HepG2 (cell line): ENCODE data around the gene LEMD1. TPM values are rescaled to one million over a fixed set of nuclear protein-coding genes. Genes with fewer than 3 reads are reported as not detected.

Experiments used
- ATAC-seq: fragments of 200-7000 bp; cut with Tn5 transposase; 3 replicates; pipeline ENCODE4 v1.9.1; 2020; ENCODE audit warnings: mild to moderate bottlenecking, moderate library complexity
- BruUV-seq: library from RNA; stranded (reverse); fragments of 400-500 nt; replicated peaks from 2 replicates; lab custom pipeline; 2021; lab: Mats Ljungman, UMichigan
- CTCF ChIA-PET: fragments of 300-600 bp; formaldehyde crosslinking; extraction: SDS; loops from one replicate; lab custom pipeline; 2021; ENCODE audit warnings: low total read pairs, inconsistent platforms, low intra/inter-chr PET ratio; lab: Yijun Ruan, JAX
- POLR2A ChIA-PET: fragments of 350-600 bp; sonication (Branson Sonifier 250); formaldehyde crosslinking; loops from one replicate; lab custom pipeline; 2020; ENCODE audit warnings: antibody characterized with exemption, inconsistent platforms; lab: Yijun Ruan, JAX
- DNase-seq: peaks from one replicate; pipeline ENCODE4 v3.0.0-alpha.2; 2015; ENCODE audit warnings: low spot score
- FAIRE-seq: peaks from 3 replicates; lab custom pipeline; 2011; peaks lifted over from hg19 to GRCh38; lab: Jason Lieb, UNC
- H2AFZ ChIP-seq: one replicate; pipeline ENCODE4 v1.6.1; 2011; ENCODE audit warnings: low read length, inconsistent platforms
- H3K27ac ChIP-seq: fragments of 300-600 bp; 3 replicates; pipeline ENCODE4 v1.8.0; 2011; ENCODE audit warnings: mixed run types, mild to moderate bottlenecking, mixed read lengths, low read length, inconsistent platforms; ENCODE audit not compliant: insufficient read depth; ENCODE audit errors: extremely low read length
- H3K27me3 ChIP-seq, 2 experiments: fragments of 200-600 bp in 1 of 2; 2 replicates in 1 of 2; 3 replicates in 1 of 2; pipeline versions ENCODE4 v1.6.0 to v1.8.0; 2011; ENCODE audit warnings: low read length in 2 of 2, mild to moderate bottlenecking in 2 of 2, moderate library complexity in 2 of 2, inconsistent platforms in 1 of 2; ENCODE audit not compliant: insufficient read depth in 2 of 2, control insufficient read depth in 1 of 2
- H3K36me3 ChIP-seq, 2 experiments: fragments of 200-600 bp in 1 of 2; replicated peaks in 1 of 2; 2 replicates in 1 of 2; 3 replicates in 1 of 2; pipeline versions ENCODE4 v1.5.1 to v1.8.0; 2011; ENCODE audit warnings: low read length in 2 of 2, inconsistent platforms in 1 of 2; ENCODE audit not compliant: insufficient read depth in 2 of 2, control insufficient read depth in 1 of 2
- H3K4me1 ChIP-seq: 2 replicates; pipeline ENCODE4 v1.5.1; 2012; ENCODE audit warnings: low read length, inconsistent platforms; ENCODE audit not compliant: insufficient read depth
- H3K4me2 ChIP-seq: 2 replicates; pipeline ENCODE4 v1.6.0; 2011; ENCODE audit warnings: low read depth, low read length, inconsistent platforms
- H3K4me3 ChIP-seq, 3 experiments: fragments of 200-600 bp in 1 of 3; sonication (generic), shearing (Covaris generic) in 1 of 3; replicated peaks in 1 of 3; 2 replicates each; pipeline ENCODE4 v1.5.1; 2011 to 2016; ENCODE audit warnings: low read length in 3 of 3, inconsistent platforms in 2 of 3, low read depth in 2 of 3, mild to moderate bottlenecking in 2 of 3, control low read depth in 1 of 3, mixed read lengths in 1 of 3; ENCODE audit not compliant: insufficient read depth in 1 of 3
- H3K79me2 ChIP-seq: one replicate; pipeline ENCODE4 v1.6.1; 2011; ENCODE audit warnings: low read length, inconsistent platforms; ENCODE audit not compliant: insufficient read depth
- H3K9ac ChIP-seq: 2 replicates; pipeline ENCODE4 v1.6.0; 2011; ENCODE audit warnings: mild to moderate bottlenecking, low read depth, low read length, inconsistent platforms; ENCODE audit not compliant: insufficient read depth
- H3K9me3 ChIP-seq: 2 replicates; pipeline ENCODE4 v1.5.1; 2012; ENCODE audit warnings: mild to moderate bottlenecking, low read length
- H4K20me1 ChIP-seq: 2 replicates; pipeline ENCODE4 v1.6.0; 2011; ENCODE audit warnings: inconsistent platforms, mild to moderate bottlenecking, low read length, moderate library complexity; ENCODE audit not compliant: insufficient read depth
- HOXA3 ChIP-seq: sonication (generic); formaldehyde crosslinking; IDR thresholded peaks from 2 replicates; pipeline ENCODE4 v1.5.0; 2020; ENCODE audit warnings: missing genetic modification reagents
- KDM4B ChIP-seq: sonication (generic); formaldehyde crosslinking; IDR thresholded peaks from 2 replicates; pipeline ENCODE4 v1.4.0; 2020; ENCODE audit warnings: missing genetic modification reagents
- MEF2D ChIP-seq: sonication (generic); formaldehyde crosslinking; IDR thresholded peaks from 2 replicates; pipeline ENCODE4 v1.5.1; 2020; ENCODE audit warnings: mild to moderate bottlenecking, missing genetic modification reagents
- MTA1 ChIP-seq: sonication (generic); formaldehyde crosslinking; IDR thresholded peaks from 2 replicates; pipeline ENCODE4 v1.4.0; 2020; ENCODE audit warnings: missing genetic modification reagents, mild to moderate bottlenecking, borderline replicate concordance
- ZNF335 ChIP-seq: sonication (generic); formaldehyde crosslinking; IDR thresholded peaks from 2 replicates; pipeline ENCODE4 v1.4.0; 2020; ENCODE audit warnings: missing genetic modification reagents
- ZZZ3 ChIP-seq: sonication (generic); formaldehyde crosslinking; IDR thresholded peaks from 2 replicates; pipeline ENCODE4 v1.4.0; 2020; ENCODE audit warnings: missing genetic modification reagents, mild to moderate bottlenecking, borderline replicate concordance
- WGBS: methylation state at CpG from one replicate; pipeline ENCODE4 v1.1.6; 2017; ENCODE audit warnings: low lambda C conversion rate; 5-methylcytosine and 5-hydroxymethylcytosine counted together
- in situ Hi-C: cut with HindIII; loops from 2 replicates; pipeline ENCODE4 v1.10.0; 2017; ENCODE audit warnings: low pct_unique_long_range_greater_than_20kb; ENCODE audit not compliant: extremely low pct_ligation_motif_present
- intact Hi-C: fragments of 100-400 bp; cut with micrococcal nuclease; formaldehyde crosslinking; loops from one replicate; pipeline ENCODE4 v1.10.0; 2022; ENCODE audit not compliant: unreplicated experiment
- polyA plus RNA-seq, 8 experiments: library from polyadenylated mRNA; depleted of rRNA in 3 of 8; stranded (reverse) in 7 of 8; unstranded in 1 of 8; fragments of >200 nt; fragmentation: Illumina TruSeq in 4 of 8; extraction: Trizol in 4 of 8; gene quantifications; 2 replicates each; pipeline versions ENCODE4 v1.2.1 to v1.2.3, GENCODE V29; 2011 to 2016; ENCODE audit warnings: low read depth in 4 of 8, missing spikeins in 1 of 8, mixed read lengths in 1 of 8; ENCODE audit not compliant: insufficient read depth in 1 of 8
- total RNA-seq, 5 experiments: library from RNA; depleted of rRNA; stranded (reverse); fragments of >200 nt; fragmentation: Illumina TruSeq; extraction: Trizol; gene quantifications; 2 replicates each; pipeline ENCODE4 v1.2.3, GENCODE V29; 2016; ENCODE audit warnings: low read depth in 1 of 5
- TF ChIP-seq, protein P1 (sequence below): sonication (generic); formaldehyde crosslinking; IDR thresholded peaks from 2 replicates; pipeline ENCODE4 v1.9.0; 2021; ENCODE audit warnings: missing genetic modification reagents, borderline replicate concordance
- TF ChIP-seq, protein P2 (sequence below): sonication (generic); formaldehyde crosslinking; IDR thresholded peaks from 2 replicates; pipeline ENCODE4 v1.8.0; 2022; ENCODE audit warnings: missing genetic modification reagents, low read depth, mild to moderate bottlenecking, borderline replicate concordance
- TF ChIP-seq, protein P3 (sequence below): fragments of 450-650 bp; IDR thresholded peaks from 2 replicates; pipeline ENCODE4 v1.6.1; 2017

The LEMD1 gene
- total and polyA plus RNA-seq, 2 of the 13 experiments (the other 11 are each of a cell fraction or from before 2014, with no cell fraction given) = 1.4 to 2.3 TPM

DNA sequence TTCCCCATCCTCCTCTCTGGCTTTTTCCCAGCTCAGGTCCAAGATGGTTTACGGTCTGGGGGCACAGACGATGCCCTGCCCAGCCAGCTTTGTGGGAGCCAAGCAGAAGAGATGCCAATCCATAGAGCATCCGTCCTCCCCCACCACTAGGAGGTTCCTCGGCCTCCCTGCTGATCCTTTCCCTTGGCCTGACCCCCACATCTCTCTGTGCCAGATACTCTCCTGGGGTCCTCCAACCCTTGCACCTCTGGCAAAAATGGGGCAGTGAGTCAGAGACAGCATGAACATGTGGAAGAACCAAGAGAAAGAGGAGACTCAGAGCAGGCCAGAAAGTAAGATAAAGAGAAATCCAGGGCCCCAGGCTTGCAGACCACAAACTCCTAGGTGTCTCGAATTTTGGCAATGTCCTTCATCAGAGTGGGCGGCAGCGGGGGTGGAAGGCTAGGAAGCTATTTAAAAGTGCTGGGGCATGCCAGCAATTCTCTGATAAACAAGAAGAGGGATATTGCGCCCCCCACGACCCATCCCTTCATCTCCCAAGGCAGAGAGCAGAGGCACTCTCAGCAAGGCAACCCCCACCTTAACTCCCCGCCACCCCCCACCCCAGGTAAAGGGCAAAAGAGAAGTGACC lies 22.6 kb upstream of the LEMD1 start:
- FAIRE-seq (no peak), DNase-seq (no peak), ATAC-seq (no peak)
- no peak overlapping the region for H3K27ac ChIP-seq
- in situ Hi-C loops (no loop called here), intact Hi-C loops (no loop called here)
- CTCF ChIA-PET = no interaction called here
- peaks cover 21% of the 10 kb centered on the region for H3K79me2 ChIP-seq
- POLR2A ChIA-PET = no interaction called here
- no peaks in the 10 kb centered on the region for H3K9me3 ChIP-seq
- peaks cover 92% of the 10 kb centered on the region for H3K4me1 ChIP-seq
- TF ChIP-seq ZNF335 (CRISPR knock-in tag) (no peak), MTA1 (CRISPR knock-in tag) (no peak), HOXA3 (CRISPR knock-in tag) (no peak), KDM4B (no peak), ZZZ3 (no peak), MEF2D (CRISPR knock-in tag) (no peak)
- TF ChIP-seq, protein P1, sequence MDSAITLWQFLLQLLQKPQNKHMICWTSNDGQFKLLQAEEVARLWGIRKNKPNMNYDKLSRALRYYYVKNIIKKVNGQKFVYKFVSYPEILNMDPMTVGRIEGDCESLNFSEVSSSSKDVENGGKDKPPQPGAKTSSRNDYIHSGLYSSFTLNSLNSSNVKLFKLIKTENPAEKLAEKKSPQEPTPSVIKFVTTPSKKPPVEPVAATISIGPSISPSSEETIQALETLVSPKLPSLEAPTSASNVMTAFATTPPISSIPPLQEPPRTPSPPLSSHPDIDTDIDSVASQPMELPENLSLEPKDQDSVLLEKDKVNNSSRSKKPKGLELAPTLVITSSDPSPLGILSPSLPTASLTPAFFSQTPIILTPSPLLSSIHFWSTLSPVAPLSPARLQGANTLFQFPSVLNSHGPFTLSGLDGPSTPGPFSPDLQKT = no peak
- TF ChIP-seq, protein P2, sequence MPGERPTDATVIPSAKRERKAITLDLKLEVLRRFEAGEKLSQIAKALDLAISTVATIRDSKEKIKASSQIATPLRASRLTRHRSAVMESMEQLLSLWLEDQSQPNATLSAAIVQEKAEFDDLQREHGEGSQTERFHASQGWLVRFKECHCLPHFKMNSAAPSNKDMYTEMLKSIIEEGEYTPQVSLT (CRISPR knock-in tag) = no peak
- TF ChIP-seq, protein P3, sequence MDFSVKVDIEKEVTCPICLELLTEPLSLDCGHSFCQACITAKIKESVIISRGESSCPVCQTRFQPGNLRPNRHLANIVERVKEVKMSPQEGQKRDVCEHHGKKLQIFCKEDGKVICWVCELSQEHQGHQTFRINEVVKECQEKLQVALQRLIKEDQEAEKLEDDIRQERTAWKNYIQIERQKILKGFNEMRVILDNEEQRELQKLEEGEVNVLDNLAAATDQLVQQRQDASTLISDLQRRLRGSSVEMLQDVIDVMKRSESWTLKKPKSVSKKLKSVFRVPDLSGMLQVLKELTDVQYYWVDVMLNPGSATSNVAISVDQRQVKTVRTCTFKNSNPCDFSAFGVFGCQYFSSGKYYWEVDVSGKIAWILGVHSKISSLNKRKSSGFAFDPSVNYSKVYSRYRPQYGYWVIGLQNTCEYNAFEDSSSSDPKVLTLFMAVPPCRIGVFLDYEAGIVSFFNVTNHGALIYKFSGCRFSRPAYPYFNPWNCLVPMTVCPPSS = no peak
- no peak overlapping the region for H3K9ac ChIP-seq
- WGBS = 95% methylated on average over 7 of the region's 10 CpGs
- H3K27me3 ChIP-seq = no peaks in the 10 kb centered on the region
- BruUV-seq = no TSS peak
- H3K4me3 ChIP-seq = no peak overlapping the region
- no peak overlapping the region for H2AFZ ChIP-seq
- H3K4me2 ChIP-seq = no peak overlapping the region
- H4K20me1 ChIP-seq = peaks cover 7% of the 10 kb centered on the region; the same call in 1 of the 2 replicates
- no peaks in the 10 kb centered on the region; a peak in 1 of 5 replicates for H3K36me3 ChIP-seq
